GM10847 (cell line): ENCODE results near the gene NUDT4.

ENCODE experiments used
- POLR2A ChIP-seq: IDR thresholded peaks from 2 replicates; pipeline ENCODE4 v1.6.1; 2011; ENCODE audit not compliant: insufficient read length; ENCODE audit errors: extremely low read depth

The NUDT4 gene

DNA sequence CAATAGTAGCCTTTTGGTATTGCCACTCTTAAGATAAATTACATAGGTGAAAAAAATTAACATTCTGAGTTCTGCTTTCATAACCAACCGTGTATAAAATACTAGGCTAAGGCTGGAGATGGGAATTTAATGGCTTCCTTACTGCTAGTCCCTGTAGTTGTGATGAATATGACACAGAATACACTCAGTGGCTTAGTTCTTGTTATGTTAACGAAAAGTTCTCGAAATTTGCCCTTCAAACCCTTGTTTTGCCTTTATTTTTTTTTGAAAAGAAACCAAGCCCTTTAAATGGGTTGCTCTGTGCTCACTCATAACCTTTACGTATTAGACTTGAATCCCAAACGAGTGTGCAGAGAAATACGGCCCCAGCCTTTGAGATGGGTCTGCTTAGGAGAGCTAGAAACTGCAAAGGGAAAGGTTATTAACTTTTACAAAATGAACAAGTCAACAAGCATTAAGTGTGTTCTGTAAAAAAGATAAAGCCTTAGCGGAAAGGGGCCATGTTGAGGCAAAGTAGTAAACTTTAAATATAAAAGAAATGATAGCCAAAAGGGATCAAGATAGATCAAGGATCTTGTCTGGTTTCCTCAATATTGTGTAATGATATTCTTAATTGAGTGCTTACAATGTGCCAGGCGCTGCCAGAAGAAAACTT lies 1.7 kb downstream of the NUDT4 start:
- no peak for TF ChIP-seq POLR2A

DNA sequence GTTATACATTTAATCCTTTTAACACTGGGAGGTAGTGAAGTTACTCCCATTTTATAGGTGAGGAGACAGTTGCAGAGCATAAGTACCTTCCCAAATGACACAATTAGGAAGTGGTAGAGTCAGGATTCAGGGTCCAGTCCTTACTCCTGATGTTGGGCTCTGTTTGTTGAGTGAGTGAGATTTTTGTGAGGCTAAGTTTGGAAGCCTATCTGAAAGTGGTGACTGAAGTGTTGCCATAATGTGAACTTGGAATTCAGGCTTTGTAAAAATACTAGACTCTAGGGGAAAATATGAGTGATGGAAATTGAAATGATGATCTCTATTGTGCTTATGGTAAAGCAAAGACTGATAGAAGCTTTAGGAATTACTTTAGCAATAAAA lies 2.2 kb downstream of the NUDT4 start:
- no peak for TF ChIP-seq POLR2A

GRCh38 chr12:93380480-93381121 lies 2.9 kb downstream of the NUDT4 start:
- no peak for TF ChIP-seq POLR2A

DNA sequence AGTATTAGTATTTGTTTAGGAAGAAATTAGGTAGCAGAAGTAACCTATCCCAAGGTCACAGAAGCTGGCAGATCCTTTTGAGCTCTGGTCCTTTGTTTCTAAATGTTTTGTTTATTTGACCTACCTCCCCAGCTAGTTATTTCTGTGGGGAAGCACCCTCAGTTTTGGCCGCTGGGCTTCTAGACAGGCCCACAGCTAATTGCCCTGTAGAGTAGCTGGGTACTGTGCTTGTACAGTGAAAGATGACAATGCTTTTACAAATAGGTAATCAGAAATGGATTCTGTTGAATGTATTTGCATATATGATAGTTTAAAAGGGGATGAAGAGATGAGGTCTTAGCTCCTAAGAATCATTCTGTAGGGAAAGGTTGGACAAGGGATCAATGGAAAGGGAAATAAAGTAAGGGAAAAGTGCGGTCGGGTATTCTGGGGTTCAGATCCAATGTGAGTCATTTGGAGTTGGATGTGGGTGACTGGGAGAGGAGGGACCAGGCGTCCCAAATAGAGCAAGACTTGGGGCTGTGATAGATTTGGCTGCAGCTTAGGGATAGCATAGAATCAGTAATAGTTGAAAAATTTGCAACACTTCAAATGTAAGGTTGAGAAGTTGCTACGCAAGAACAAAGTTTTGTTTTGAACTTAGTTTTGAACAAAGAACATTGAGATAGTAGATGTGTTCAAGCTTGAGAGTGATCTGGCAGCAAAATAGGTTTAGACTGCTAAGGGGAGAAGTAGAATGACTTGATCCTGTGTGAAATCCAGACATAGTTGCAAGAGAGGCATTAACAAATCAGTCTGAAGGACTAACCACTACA lies 3.6 kb downstream of the NUDT4 start:
- TF ChIP-seq POLR2A, result no peak

DNA sequence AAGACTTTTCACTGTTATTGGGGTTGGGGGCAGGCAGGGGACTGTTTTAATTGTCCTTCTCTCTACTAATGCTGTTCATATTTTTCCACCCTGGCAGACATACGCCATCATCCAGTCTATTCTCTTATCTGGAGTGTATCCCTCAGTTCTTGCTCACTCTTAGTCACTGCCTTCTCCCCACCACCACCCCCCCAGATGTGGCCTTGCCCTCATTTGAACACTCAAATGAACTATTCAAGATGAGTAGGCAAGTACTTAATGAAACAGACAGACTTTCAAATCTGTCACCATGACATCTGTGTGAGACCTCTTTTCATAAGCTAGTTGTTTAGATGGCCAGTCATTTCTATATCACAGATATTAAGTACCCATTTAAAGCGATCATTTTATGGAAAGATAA lies 10.1 kb downstream of the NUDT4 start:
- TF ChIP-seq POLR2A, result no peak

DNA sequence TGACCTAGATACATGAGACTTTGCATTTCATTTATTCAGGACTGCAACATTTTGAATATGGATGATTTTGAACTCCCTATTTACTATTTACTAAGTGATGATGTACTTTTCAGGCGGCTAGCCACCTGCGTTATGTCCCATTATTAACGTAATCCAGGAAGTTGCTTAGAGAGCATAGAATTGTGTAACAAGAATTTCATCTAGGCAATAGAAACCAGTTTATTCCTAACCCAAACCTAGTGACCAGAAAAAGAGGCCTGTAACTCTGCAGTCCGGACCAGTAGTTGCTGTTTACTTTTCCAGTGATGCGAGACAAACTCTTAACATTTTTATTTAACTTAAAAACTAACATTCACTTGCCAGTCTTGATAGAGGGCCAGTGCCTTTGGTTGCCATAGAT lies 12.3 kb downstream of the NUDT4 start:
- no peak for TF ChIP-seq POLR2A

DNA sequence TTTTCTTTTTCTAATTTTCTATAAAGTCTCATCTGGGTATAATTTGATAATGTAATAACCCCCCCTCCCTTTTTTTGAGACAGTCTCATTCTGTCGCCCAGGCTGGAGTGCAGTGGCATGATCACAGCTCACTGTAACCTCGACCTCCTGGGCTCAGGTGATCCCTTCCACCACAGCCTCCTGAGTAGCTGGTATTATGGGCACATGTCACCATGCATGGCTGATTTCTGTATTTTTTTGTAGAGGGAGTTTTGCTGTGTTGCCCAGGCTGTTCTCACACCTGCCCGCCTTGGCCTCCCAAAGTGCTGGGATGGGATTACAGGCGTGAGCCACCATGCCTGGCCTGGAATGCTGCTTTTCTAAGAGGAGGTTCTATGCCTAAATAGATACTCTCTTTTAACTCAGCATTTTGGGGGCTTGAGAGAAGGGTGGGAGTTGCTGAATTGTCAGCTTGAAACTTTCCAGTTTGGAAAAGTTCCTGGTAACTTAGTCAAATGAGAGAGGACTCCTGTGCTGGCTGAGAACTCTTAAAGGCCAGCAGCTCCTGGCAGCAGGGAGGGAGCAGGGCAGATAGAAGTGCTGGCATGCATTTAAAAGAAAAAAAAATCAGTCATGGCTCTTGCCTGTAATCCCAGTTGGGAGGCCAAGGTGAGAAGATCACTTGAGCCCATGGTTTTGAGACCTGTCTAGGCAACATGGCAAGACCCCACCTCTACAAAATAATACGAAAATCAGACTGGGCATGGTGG lies 13.0 kb downstream of the NUDT4 start:
- TF ChIP-seq POLR2A, result no peak

DNA sequence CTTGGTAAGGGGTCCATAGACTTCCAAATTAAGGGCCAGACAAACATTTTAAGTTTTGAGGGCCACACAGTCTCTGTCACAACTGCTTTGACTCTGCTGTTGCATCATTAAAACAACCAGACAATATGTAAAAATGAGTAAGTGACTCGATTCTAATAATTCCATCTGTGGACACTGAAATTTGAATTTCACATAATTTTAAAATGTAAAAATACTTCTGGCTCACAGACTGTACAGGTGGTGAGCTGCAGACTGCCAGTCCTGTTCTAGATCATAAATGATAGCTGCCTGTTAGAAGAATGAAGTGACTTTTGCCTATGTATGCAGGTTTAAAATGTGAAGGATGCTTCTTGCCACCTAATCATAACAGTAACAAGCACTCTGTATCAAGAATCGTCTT lies 15.7 kb downstream of the NUDT4 start:
- TF ChIP-seq POLR2A, result no peak

DNA sequence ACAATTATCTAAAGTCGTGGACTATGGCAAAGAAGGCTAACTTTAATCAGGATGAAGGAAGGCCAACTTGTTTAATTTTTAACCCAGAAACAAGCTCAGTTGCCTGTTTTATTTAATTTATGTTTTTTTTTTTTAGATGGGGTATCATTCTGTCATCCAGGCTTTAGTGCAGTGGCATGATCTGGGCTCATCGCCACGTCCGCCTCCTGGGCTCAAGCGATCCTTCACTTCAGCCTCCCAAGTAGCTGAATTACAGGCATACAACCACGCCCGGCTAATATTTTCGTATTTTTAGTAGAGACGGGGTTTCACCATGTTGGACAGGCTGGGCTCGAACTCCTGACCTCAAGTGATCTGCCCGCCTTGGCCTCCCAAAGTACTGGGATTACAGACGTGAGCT lies 19.7 kb downstream of the NUDT4 start:
- no peak for TF ChIP-seq POLR2A

GRCh38 chr12:93402333-93403311 lies 24.9 kb downstream of the NUDT4 start:
- TF ChIP-seq POLR2A, result no peak

- TF ChIP-seq POLR2A, result no peak
Observed at GRCh38 chr12:93403988-93404803, 26.5 kb downstream of the NUDT4 start.

DNA sequence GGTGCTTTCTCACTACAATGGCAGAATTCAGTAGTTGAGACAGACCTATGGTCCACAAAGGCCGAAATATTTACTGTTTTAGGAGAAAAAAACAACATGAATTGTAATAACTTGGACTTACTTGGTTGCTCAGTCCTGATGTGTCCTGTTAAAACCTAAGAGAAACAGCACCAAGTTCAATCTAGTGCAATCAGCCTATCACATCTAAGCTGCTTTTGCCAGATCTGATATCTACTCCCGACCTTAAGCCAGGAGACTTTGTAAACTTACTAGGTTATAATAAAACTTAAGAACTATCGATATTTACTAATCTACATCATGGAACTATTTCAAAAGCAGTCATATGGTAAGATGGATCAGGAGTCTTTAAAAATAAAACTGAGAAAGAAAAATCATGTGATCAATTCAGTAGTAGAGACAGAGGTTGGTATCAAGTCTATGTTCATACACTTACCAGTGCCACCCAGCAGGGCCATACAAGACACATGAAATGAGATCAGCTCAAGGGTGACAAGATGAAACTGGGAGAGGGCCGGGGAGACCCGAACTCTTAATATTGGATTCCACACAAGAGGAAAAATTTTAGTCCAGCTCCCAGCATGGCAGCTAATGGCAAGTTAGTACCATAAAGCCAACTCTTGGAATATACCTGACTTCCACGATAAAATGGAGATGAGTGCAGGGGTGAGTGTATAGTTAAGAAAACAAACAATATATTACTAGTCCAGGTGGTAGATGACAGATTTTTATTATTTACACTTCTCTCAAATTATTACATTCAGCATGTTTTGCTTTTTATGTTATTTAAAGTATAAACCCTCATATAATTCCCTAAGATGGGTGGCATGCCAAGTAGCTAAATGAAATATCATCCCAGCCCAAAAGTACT lies 27.5 kb downstream of the NUDT4 start:
- no peak for TF ChIP-seq POLR2A
